NCI-H2227 treated with DMSO at 0.1 percent for 48 hours (cell line): ENCODE measurements around the gene C2CD4A.

Source experiments
- DNase-seq: peaks from one replicate; lab custom pipeline; 2025; lab: John Stamatoyannopoulos, UW

C2CD4A gene

DNA sequence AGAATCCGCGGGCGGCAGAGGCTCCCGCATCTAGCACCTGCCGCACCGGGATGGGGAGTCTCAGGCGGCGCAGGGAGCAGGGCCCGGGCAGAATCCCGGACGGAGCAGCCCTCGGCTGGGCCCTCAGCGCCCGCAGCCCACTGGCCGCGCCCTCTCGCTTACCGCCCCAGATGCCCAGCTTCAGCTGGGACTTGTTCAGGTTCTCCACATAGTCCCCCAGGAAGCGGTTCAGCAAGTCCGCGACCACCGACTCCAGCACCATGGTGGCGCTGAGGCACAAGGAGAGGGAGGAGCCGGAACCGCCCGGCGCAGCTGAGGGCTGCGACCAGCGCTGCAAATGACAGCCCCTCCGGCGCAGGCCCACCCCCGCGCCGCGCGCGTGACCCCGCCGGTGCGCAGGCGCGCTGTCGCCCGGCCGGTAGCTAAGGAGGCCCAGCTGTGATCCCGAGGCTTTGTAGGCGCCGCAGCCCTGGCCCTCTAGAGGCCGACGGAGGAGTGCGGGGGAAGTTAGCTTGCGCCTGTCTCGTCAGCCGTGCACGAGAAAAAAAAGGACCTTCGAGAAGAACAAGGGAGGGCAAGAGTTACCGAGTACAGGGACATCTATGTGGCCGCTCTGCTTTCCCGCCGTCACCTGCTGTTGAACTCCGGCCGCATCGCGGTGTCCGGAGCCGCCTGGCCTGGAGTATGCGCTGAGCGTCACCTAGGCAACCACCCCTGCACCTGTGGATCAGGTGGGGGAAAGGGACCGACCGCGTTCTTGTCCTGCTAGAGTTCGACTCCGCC, 6.5 kb upstream of the C2CD4A start, which contains the start of gene VPS13C:
Gene VPS13C (minus strand): TSS at position 335 of the 783 bp plus-strand sequence. CDS start 73 bp downstream, at position 262.
- peak; percentile 83 for DNase-seq

DNA sequence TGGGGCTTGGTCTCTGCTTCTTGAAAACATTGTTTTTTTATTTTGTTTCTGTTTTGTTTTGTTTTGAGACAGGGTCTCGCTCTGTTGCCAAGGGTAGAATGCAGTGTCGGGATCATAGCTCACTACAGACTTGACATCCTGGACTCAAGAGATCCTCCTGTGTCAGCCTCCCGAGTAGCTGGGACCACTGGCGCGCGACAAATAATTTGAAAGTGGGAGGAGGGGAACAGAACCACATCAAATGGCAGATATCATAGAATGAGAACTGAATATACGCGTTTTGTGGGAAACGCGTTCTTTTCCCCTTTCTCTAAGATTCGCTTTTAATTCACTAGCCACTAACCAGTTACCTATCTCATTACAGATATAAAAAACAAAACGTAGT, 5.9 kb upstream of the C2CD4A start:
- DNase-seq, result no peak

DNA sequence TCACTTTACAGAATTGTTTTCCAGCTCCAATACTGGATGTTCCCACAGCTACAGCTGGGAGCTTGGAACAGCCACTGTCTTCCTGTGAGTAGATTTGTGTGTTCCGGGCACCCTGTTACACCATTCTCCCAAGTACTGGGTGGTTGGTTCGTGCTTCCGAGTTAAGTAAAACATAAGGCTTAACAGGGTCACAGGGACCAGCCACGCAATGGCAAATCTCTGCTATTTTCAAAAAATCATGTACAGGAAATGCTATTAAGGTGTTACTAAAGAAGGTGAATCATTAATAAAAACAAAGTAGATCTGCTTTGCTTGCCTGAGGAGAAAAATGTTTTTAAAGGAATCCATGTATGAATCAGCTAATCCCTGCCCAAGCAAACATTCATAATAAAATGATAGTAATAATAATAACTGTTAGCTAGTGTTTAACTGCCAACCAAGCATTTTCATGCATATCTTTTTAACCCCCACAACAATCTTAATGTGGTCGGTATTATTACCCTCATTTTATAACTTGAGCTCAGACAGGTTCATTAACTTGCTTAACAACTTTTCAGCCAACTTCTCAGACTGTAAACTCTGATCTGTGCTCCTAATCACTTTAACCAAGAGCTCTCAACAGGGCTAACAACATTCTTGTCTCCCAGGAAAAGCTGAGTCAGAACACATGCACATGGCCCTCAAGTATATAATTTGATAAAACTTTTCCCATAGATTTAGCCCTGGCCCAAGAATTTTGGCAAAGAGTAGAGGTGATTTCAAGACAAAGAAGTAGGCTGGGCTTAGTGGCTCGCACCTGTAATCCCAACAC, 2.7 kb upstream of the C2CD4A start:
- DNase-seq, result no peak

DNA sequence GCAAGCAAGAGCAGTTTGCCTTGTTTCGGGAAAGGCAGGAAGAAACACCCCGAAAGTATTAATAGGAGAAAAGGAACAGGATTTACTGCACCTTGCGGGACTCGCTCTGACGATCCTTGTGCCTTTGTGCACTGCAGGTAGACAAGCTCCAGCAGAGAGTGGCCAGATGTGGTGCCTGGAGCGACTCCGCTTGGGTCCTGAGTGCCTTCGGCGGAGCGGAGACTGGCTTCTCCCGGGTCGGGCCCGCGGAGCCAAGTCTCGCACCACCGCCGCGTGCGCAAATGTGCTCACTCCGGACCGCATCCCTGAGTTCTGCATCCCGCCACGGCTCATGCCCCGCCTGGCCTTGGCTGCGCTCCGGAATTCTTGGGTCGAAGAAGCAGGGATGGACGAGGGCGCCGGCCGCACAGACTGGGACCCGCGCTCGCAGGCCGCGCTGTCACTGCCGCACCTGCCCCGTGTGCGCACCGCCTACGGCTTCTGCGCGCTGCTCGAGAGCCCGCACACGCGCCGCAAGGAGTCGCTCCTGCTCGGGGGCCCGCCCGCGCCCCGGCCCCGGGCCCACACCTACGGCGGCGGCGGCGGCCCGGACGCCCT, 769 bp downstream of the C2CD4A start:
- no peak for DNase-seq

DNA sequence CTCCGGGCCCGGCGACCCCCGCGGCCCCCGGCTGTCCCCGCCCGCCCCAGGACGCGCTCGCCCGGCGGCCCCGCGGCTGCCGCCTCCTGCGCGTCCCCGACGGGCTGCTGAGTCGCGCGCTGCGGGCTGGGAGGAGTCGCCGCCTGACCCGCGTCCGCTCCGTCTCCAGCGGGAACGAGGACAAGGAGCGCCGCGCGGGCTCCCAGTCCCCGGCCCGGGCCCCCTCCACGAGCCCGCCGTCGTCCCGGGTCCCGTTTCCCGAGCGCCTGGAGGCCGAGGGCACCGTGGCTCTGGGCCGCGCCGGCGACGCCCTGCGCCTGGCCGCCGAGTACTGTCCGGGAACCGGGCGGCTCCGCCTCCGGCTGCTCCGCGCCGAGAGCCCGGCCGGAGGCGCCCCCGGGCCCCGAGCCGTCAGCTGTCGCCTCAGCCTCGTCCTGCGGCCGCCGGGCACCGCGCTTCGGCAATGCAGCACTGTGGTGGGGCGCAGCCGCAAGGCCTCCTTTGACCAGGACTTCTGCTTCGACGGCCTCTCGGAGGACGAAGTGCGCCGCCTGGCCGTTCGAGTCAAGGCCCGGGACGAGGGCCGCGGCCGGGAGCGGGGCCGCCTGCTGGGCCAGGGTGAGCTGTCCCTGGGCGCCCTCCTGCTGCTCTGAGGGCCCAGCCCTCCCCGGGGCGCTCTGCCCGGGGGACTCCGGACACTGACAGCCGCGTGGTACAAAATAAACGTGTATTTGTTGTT, 1.5 kb downstream of the C2CD4A start:
- no peak for DNase-seq

DNA sequence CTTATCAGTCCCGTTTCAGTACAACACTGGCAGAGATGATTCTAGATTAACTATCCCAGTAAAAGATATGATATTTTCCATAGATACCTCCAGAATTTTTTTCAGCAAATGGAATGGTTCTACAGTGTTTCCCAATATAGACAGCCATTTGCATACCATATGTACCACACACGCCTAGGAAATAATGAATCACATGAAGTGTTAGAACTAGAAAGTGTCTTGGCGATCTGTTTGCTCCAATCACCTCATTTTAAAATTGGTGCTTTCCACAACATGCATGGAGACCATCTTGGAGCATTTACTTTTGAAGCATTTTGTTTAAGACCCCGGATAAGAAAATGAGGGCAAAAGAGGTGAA, 2.0 kb downstream of the C2CD4A start:
- no peak for DNase-seq

DNA sequence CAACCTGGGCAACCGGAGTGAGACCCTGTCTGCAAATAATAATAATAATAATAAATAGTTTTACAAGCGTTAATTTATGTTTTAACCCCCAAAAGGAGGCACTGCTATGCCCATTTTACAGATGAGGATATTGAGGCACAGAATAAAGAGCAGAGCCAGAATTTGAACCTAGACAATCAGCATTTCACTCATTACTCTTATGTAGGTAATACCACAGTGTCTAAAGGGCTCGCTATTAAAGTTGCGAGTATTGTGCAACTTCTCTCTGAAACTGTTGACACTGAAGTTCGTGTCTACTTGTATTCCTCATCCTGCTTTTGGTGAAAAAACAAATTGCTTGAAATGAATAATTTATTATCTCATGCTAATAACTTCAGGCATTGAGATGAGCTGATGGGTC, 2.8 kb downstream of the C2CD4A start:
- DNase-seq, result no peak

DNA sequence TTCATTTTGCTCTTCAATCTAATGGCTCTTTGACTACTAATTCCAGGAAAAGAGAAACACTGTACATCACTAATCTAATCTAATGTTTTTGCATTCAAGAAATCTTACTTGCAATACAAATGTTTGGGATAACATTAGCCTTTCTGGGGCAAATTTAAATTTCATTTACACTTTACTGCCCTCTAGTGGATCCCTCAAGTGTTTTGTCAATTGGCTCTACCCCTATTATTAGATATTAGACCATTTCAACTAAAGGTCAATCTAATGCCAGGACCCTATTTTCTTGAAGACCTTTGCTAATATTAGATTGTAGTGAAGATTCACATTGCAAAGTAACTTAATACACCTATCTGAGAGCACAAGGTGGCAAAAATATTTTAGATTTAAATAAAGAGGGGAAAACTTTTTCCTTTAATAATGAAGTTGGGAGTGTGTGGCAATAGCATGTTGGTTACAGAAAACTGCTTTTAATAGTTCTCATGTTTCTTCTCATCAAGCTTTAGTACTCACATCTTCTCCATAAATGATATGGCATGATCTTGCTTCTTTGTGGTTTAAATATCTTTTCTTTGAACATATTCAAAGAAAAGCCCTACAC, 5.0 kb downstream of the C2CD4A start:
- no peak for DNase-seq

DNA sequence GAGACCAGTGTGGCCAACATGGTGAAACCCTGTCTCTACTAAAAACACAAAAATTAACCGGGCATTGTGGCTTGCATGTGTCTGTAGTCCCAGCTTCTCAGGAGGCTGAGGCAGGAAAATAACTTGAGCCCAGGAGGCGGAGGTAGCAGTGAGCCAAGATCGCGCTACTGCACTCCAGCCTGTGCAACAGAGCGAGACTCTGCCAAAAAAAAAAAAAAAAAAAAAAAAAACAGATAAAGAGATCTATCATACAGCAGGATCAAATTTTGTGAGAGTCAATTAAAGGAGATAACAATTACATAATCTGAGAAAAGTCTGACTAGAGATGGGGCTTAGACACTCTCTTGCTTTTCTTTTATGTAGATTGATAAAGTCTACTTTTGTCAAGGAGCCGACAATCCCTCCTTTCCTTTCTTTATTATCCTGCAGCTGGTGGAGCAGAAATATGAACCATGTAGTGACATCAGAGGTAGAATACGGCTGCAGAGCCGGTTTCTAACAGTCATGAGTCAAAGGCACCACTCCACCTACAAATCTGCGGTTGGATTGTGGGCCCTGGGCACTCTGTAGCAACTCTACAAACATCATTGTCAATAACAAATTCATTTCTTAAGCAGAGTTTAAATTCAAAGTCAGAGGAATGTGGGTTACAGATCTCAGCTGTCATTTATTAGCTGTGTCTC, 9.0 kb downstream of the C2CD4A start:
- DNase-seq, result no peak

DNA sequence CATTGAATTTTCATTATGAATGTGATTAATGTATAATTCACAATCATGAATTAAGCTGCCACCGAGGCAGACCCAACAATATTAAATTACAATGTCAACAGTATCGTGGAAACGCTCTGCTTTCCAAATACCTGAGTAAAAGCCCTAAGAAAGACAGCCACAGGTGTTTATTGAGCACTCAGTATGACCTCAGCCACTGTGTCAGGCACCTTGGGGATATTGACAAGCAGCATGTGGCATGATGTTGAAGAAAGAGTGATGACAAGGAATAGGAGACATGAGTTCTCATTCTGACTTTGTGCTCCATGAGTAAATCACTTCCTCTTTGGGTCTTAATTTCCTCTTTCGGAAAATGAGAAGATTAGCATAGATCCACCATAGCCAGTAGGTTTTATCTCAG, 12.8 kb downstream of the C2CD4A start:
- DNase-seq, result no peak

DNA sequence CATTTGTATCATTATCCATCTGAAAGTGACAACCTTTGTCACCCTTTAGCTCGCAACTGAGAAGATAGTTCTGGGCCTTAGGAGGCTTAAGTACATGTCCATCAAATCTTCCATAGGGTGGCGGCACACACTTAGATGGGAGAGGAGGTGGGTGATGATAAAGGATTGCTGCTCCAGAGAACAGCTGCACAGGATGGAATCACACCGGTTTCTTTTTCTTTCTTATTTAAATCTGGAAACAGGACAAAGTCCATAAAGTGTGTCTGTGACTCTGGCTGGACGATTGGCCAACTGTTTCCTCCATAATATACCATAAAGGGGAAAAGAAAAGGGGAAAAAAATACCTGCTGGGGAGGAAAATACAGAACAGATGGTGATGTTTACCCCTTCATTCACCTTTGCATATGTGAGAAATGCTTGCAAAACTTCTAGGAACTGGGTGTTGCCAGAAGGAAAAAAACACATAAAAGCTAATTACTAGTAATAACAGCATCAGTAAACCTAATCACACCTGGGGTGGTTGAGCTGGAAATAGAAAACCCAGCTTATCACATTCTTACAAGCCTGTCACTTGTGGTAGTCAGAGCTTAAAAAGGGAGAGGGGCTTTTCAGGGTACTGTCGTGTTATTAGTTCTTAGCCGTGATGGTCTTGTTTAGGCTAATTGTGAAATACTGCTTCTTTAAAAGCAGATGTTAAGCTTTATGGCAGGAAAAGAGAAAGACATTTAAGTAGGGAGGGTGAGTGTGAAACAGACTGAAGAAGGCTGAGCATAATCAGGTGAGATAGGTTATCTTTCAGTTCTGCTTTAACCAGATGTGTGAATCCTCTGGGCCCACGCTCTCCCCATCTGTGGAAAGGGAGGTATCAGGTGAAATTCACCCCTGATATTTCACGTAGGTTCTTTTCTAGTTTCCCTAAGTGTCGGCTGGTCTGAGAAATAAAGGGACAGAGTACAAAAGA, 16.7 kb downstream of the C2CD4A start:
- DNase-seq, result no peak

DNA sequence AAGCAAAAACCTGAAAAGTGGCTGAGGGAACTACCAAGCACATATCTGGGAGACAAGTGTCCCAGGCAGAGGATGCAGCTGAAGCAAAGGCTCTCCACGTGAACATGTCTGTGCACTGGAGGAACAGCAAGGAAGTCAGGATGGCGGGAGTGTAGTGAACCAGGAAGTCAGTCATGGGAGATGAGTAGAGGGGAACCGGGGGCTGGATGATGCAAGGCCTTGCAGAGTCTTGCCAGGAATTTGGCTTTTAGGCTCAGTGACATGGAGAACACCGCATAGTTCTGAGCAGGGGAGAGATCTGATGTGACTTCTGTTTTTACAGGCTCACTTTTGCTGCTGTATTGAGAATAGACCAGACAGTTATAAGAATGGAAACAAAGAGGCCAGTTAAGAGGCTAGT, 19.0 kb downstream of the C2CD4A start:
- DNase-seq, result no peak

DNA sequence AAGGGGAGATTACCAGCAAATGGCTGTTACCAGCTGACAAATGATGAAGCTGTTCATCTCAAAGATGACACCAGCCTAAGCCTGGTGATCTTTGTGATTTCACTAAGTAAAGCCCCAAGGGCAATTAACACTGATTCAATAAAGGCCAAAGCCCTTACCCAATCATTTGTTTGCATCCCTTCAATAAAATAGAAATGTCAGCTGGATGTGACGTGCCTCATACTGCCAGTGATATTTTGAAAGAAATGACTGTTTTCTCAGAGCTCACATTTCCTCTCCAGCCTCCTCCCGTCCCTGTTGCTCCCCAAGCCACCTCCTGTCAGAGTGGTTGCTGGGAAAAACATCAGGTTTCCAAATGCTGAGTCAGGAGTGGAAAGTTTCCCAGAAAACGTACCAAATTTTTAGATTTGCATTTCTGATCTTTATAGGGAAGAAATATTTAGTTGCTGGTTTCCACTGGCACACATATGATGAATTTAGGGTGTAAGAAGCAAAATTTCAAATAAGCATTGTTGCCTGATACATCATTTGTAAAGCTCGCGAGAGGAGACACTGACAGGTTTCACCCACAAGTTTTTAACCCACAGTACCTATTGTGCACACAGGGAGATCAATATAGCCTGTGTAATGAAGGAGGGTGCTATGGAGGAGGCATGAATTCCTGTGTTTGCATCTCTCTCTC, 21.0 kb downstream of the C2CD4A start:
- no peak for DNase-seq

DNA sequence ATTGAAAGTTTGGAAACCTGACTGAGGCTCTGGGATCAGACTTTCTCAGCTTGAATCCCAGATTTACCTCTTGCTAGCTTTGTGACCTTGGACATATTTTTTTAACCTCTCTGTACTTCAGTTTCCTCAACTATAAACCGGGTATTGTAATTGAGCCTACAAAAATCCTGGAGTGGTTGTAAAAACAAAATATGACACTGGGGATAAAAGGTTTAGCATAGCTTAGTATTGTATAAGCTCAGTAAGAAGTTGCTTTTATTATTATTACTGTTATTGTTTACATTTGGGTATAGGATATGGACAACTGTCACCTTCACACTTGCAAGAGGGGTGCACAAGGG, 21.5 kb downstream of the C2CD4A start:
- no peak for DNase-seq

DNA sequence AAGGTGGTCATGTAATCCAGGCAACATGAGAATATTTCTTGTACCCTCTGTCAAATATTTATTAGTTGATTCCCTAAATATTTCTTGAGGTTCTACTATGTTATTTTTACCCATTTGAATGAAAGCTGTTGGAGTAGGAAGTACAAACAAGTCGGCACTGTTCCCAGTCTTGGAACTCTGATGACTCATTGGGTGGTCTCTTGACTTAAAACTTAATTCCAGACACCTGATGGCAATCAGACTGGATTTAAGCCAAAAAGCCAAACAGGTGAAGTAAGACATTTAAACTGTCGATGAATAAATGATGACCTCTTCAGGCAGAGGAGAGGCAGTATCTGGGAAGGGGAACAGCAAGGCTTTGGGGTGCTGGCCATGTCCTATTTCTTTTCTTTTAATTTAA, 22.8 kb downstream of the C2CD4A start:
- DNase-seq, result no peak

DNA sequence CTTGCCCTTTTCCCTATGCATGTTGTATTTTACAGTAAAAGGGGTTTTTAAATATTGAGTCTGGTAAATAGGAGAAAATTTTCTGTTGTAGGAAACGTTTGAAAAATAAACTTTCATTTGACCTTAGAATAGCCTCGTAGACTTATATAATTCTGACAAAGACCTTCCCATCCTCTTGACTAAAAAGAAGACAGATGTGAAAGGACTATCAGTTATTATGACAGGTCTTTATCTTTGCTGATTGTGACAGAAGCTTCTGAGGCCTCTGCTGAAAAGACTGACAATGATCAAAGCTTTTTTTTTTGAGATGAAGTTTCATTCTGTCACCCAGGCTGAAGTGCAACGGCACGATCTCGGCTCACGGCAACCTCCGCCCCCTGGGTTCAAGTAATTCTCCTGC, 24.2 kb downstream of the C2CD4A start:
- no peak for DNase-seq

DNA sequence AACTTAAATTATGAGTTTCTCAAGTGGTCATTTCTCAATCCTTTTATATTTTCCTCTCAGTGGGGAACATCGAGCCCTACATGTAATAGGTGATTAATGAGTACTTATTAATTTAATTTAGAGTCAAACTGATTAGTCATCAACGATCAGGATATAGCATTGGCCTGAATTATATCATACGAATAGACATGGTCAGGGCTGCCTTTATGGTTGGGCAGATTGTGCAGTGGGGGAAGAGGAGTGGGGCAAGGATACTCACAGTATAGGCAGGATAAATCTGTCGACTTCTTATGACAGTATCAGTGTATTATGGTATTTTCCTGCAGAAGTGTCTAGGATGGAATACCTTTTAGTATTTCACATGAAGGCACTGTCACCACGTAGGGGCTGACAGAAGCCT, 27.0 kb downstream of the C2CD4A start:
- peak; percentile 23 for DNase-seq

DNA sequence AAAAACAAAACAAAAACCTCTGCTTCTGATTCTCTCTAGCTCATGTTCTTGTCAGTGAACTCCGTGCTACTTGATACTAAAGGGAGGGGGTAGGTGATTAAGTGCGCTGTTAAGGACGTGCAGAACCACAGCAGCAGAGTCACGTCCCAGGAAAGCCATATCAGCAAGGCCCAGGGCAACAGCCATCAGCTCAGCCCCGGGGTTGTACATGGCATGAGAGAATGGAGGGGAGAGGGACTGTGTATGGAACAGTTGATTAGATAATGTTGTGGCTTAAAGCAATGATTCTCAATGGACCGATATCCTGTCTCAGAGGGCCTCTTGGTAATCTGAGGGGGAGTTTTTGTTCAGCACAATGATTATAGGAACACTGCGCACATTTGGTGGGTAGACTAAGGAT, 27.6 kb downstream of the C2CD4A start:
- peak; percentile 25 for DNase-seq

DNA sequence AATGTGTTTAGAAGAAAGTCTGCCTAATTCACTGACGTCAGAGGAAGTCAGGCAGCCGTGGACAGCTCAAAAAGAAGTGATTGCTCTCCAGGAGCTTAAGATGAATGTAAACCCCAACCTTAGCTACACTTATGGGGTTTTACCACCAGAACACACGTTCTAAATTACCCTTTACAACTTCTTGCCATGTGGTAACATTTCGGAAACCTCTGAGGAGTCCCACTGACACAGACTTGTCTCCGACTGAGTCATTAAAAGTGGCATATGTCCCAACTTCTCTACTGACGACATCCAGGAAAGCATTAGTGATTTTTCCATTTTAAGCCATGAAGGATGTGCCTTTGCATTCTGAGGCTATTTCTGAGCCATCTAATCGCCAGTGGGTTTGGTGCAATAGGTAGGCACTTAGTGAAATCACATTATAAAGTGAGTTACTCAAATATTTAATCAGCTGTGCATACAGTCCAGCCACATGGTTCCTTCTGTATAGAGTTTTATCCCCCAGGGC, 32.4 kb downstream of the C2CD4A start:
- no peak for DNase-seq

DNA sequence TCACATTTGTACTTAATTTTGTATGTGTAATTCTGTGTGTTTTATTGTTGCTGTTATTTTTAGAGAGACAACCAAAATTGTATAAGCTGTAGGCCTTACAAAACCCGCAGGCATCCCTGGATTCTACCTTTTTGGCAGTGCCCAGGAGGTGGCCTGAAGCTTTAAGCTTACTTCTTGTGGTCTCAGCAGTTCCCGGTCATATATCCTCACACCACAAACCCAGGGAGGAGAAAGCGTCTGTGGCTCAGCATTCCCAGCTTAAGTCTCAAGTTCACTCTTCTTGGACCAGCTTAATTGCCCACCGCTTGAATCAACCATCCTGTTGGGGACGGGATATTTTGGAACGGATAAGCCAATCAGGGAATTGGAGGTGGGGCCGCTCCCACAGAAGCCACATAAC, 36.7 kb downstream of the C2CD4A start:
- DNase-seq, result no peak
